ENCODE data around the gene PTPN1.

The PTPN1 gene

DNA sequence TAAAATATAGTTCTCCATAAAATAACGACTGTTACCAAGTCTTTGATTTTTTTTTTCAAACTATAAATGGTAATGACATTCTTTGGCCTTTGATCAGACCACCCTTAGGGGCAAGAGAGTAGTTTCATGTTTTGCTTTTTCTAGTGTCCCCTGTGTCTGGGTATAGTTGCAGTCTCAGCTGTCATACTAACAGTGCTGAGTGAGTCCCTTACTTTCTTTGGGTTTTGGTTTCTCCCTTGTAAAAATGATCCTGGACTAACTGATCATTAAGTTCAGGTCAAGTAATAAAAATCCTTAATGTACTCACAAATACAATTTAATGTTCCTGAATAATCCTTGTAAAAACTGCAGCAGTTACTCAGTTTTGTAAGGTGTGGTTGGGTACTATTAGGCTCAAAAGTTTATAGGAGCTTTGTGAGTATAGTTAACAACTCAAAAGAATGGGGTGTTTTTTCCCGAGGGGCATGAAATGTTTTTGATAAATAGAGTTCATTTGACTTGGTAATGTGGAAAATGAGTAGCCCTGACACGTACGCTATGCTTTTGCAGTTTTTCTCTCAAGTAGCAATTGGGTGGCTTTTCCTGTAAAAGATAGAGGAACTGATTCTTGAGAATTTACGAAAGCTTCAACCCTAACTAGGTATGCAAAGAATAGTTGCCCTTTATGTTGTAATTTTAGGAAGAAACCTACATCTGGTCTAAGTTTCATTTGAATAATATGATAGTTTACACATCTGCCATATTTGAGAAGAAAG lies 6.2 kb downstream of the PTPN1 start:
- TF ChIP-seq EZH2phosphoT487 (IDR thresholded peaks at IDR 0.05; ENCODE audit: borderline replicate concordance) (no peak), CTCF (conservative IDR thresholded peaks at IDR 0.05; ENCODE audit: low read length) (no peak)
- no peaks in the 10 kb centered on the region for H3F3A ChIP-seq (ENCODE audit: low read depth)
- peaks cover 97% of the 10 kb centered on the region for H4K20me1 ChIP-seq (ENCODE audit: insufficient read depth, low read length, poor library complexity, severe bottlenecking)
- H3K4me2 ChIP-seq (ENCODE audit: low read depth, low read length, poor library complexity, severe bottlenecking) = peak overlapping the region; percentile 83
- H3K9me2 ChIP-seq (replicated peaks; ENCODE audit: low read depth, low read length) = no peaks in the 10 kb centered on the region
- H3K9ac ChIP-seq (ENCODE audit: low read depth, low read length, poor library complexity, severe bottlenecking) = peak overlapping the region; percentile 17
- no peaks in the 10 kb centered on the region for H3K9me3 ChIP-seq (ENCODE audit: insufficient read depth, low read depth, low read length)
- no peak overlapping the region for H2AFZ ChIP-seq (ENCODE audit: low read length)
- H3K27me3 ChIP-seq (ENCODE audit: insufficient read depth, low read length, poor library complexity, severe bottlenecking) = no peaks in the 10 kb centered on the region
- no peaks in the 10 kb centered on the region for H3K36me3 ChIP-seq (ENCODE audit: insufficient read depth, low read length)
- H3K4me1 ChIP-seq (ENCODE audit: insufficient read depth, low read length, poor library complexity, severe bottlenecking) = peaks cover 98% of the 10 kb centered on the region
- peak overlapping the region; percentile 31 for H3K4me3 ChIP-seq (ENCODE audit: low read length, poor library complexity, severe bottlenecking)
- peaks cover 95% of the 10 kb centered on the region for H3K79me2 ChIP-seq (ENCODE audit: insufficient read depth, low read length)

DNA sequence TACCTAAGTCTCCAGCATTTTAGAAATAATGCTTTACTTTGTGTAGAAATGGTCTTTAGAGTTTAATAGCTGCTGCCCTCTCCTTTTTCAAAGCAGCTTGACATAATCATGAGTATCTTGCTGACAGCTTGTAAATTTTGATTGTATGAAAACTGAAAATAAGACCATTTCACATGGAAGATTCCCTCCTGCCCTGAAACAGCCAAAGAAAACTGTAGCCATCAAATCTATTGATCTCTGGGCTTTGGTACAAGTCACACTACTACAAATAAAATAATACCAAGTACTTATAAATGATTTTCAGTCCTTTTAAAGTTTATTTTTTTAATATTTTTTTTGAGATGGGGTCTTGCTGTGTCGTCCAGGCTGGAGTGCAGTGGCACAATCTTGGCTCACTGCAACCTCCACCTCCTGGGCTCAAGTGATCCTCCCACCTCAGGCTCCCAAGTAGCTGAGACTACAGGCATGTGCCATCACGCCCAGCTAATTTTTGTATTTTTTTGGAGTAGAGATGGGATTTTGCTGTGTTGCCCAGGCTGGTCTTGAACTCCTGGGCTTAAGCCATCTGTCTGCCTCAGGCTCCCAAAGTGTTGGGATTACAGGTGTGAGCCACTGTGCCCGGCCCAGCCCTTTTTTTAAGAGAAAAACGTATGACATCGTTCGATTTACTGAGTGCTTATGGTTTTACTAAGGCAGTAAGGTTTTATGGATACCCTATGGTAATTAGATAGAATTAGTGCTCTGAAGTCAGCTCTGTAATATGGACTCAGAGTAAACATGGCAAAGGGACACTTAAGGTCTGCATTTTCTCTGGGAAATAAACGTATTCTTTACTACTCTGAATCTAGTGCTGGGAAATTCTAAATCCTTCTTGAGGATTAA lies 7.0 kb downstream of the PTPN1 start:
- peaks cover 97% of the 10 kb centered on the region for H3K4me1 ChIP-seq (ENCODE audit: insufficient read depth, low read length, poor library complexity, severe bottlenecking)
- no peaks in the 10 kb centered on the region for H3K36me3 ChIP-seq (ENCODE audit: insufficient read depth, low read length)
- H4K20me1 ChIP-seq (ENCODE audit: insufficient read depth, low read length, poor library complexity, severe bottlenecking) = peaks cover 92% of the 10 kb centered on the region
- H3K9ac ChIP-seq (ENCODE audit: low read depth, low read length, poor library complexity, severe bottlenecking) = peak overlapping the region; percentile 57
- peak overlapping the region; percentile 64 for H3K4me3 ChIP-seq (ENCODE audit: low read length, poor library complexity, severe bottlenecking)
- H3K9me2 ChIP-seq (replicated peaks; ENCODE audit: low read depth, low read length) = no peaks in the 10 kb centered on the region
- H3K27me3 ChIP-seq (ENCODE audit: insufficient read depth, low read length, poor library complexity, severe bottlenecking) = no peaks in the 10 kb centered on the region
- peak overlapping the region; percentile 83 for H3K4me2 ChIP-seq (ENCODE audit: low read depth, low read length, poor library complexity, severe bottlenecking)
- no peak overlapping the region for H2AFZ ChIP-seq (ENCODE audit: low read length)
- H3F3A ChIP-seq (ENCODE audit: low read depth) = no peaks in the 10 kb centered on the region
- H3K79me2 ChIP-seq (ENCODE audit: insufficient read depth, low read length) = peaks cover 95% of the 10 kb centered on the region
- no peak for TF ChIP-seq CTCF (conservative IDR thresholded peaks at IDR 0.05; ENCODE audit: low read length)
- no peak for TF ChIP-seq EZH2phosphoT487 (IDR thresholded peaks at IDR 0.05; ENCODE audit: borderline replicate concordance)
- no peaks in the 10 kb centered on the region for H3K9me3 ChIP-seq (ENCODE audit: insufficient read depth, low read depth, low read length)

GRCh38 chr20:50517817-50518154 lies 7.6 kb downstream of the PTPN1 start:
- Histone ChIP-seq H3F3A (ENCODE audit: low read depth) (no peaks in the 10 kb centered on the region), H3K4me2 (ENCODE audit: low read depth, low read length, poor library complexity, severe bottlenecking) (peak overlapping the region; percentile 83), H3K4me1 (ENCODE audit: insufficient read depth, low read length, poor library complexity, severe bottlenecking) (peaks cover 94% of the 10 kb centered on the region), H3K9ac (ENCODE audit: low read depth, low read length, poor library complexity, severe bottlenecking) (peak overlapping the region; percentile 57), H3K4me3 (ENCODE audit: low read length, poor library complexity, severe bottlenecking) (peak overlapping the region; percentile 64), H3K9me3 (ENCODE audit: insufficient read depth, low read depth, low read length) (no peaks in the 10 kb centered on the region), H3K79me2 (ENCODE audit: insufficient read depth, low read length) (peaks cover 94% of the 10 kb centered on the region), H4K20me1 (ENCODE audit: insufficient read depth, low read length, poor library complexity, severe bottlenecking) (peaks cover 90% of the 10 kb centered on the region), H3K36me3 (ENCODE audit: insufficient read depth, low read length) (no peaks in the 10 kb centered on the region), H3K9me2 (replicated peaks; ENCODE audit: low read depth, low read length) (no peaks in the 10 kb centered on the region), H3K27me3 (ENCODE audit: insufficient read depth, low read length, poor library complexity, severe bottlenecking) (no peaks in the 10 kb centered on the region), H2AFZ (ENCODE audit: low read length) (no peak overlapping the region)
- TF ChIP-seq EZH2phosphoT487 (IDR thresholded peaks at IDR 0.05; ENCODE audit: borderline replicate concordance) = no peak
- no peak for TF ChIP-seq CTCF (conservative IDR thresholded peaks at IDR 0.05; ENCODE audit: low read length)
